Ovary (tissue), 3 donors: ENCODE data around the gene SLC38A10.

Experiments
- EP300 ChIP-seq: sonication (generic); formaldehyde crosslinking; IDR thresholded peaks from one replicate; pipeline ENCODE4 v1.6.1; 2017; ENCODE audit warnings: antibody characterized with exemption
- POLR2A ChIP-seq: fragments of 450-650 bp; IDR thresholded peaks from one replicate; pipeline ENCODE4 v1.6.1; 2017; ENCODE audit warnings: antibody characterized with exemption, mild to moderate bottlenecking, moderate library complexity
- TF ChIP-seq, protein P1 (sequence below), 3 donors: fragments of 450-650 bp in 2 of 3; fragments of 200-600 bp in 1 of 3; IDR thresholded peaks; one replicate each; pipeline versions ENCODE4 v1.5.1 to v1.8.0; 2016 to 2022; ENCODE audit warnings: antibody characterized with exemption in 3 of 3, mild to moderate bottlenecking in 1 of 3
- donor health status: DM: no; HTN: no; CAD: no.

DNA sequence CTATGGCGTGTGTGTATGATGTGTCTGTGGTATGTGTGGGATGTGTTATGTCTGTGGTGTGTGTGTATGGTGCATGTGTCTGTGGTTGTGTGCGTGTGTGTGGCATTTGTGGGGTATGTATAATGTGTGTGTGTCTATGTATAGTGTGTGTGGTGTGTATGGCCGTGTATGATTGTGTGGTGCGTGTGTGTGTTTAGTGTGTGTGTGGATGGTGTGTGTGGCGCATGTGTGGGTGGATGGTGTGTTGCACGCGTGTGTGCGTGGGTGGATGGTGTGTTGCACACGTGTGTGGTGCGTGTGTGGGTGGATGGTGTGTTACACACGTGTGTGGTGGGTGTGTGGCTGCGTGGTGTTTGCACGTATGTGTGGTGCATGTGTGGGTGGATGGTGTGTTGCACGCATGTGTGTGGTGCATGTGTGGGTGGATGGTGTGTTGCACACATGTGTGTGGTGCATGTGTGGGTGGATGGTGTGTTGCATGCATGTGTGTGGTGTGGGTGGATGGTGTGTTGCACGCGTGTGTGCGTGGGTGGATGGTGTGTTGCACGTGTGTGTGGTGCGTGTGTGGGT, 5.6 kb upstream of the SLC38A10 start:
- TF ChIP-seq, protein P1, sequence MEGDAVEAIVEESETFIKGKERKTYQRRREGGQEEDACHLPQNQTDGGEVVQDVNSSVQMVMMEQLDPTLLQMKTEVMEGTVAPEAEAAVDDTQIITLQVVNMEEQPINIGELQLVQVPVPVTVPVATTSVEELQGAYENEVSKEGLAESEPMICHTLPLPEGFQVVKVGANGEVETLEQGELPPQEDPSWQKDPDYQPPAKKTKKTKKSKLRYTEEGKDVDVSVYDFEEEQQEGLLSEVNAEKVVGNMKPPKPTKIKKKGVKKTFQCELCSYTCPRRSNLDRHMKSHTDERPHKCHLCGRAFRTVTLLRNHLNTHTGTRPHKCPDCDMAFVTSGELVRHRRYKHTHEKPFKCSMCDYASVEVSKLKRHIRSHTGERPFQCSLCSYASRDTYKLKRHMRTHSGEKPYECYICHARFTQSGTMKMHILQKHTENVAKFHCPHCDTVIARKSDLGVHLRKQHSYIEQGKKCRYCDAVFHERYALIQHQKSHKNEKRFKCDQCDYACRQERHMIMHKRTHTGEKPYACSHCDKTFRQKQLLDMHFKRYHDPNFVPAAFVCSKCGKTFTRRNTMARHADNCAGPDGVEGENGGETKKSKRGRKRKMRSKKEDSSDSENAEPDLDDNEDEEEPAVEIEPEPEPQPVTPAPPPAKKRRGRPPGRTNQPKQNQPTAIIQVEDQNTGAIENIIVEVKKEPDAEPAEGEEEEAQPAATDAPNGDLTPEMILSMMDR (IDR thresholded peaks at IDR 0.05): no peak
- TF ChIP-seq POLR2A (no peak), EP300 (no peak)
